Stomach (tissue), 9 donors: Measurements from ENCODE around the gene PCARE. TPM values are rescaled to one million over a fixed set of nuclear protein-coding genes. Genes with fewer than 3 reads are reported as not detected.

Experiments
- DNase-seq, 2 donors: peaks; one replicate each; pipeline versions ENCODE4 v3.0.0 to v3.0.0-alpha.2; 2013 to 2019
- H3K27ac ChIP-seq, 5 donors: fragments of 200-600 bp in 4 of 5; sonication (generic) in 4 of 5; one replicate each; pipeline ENCODE4 v1.5.1; 2013 to 2019; ENCODE audit warnings: mild to moderate bottlenecking in 1 of 5, moderate library complexity in 1 of 5
- H3K27me3 ChIP-seq, 3 donors: fragments of 200-600 bp; sonication (generic); one replicate each; pipeline ENCODE4 v1.5.1; 2017 to 2019; ENCODE audit warnings: mixed run types in 1 of 3
- H3K36me3 ChIP-seq, 4 donors: fragments of 200-600 bp; sonication (generic); 1 replicate in 3 of 4; 2 replicates in 1 of 4; pipeline ENCODE4 v1.5.1; 2016 to 2019
- H3K4me1 ChIP-seq, 4 donors: fragments of 200-600 bp; sonication (generic); one replicate each; pipeline ENCODE4 v1.5.1; 2016 to 2019
- H3K4me3 ChIP-seq, 4 donors: fragments of 200-600 bp; sonication (generic) in 3 of 4; one replicate each; pipeline ENCODE4 v1.5.1; 2016 to 2019; ENCODE audit warnings: mild to moderate bottlenecking in 1 of 4
- H3K9me3 ChIP-seq, 4 donors: fragments of 200-600 bp; sonication (generic); one replicate each; pipeline ENCODE4 v1.5.1; 2016 to 2019
- CTCF ChIP-seq, 7 experiments: fragments of 450-650 bp in 4 of 7; fragments of 200-600 bp in 3 of 7; sonication (generic) in 3 of 7; IDR thresholded peaks; one replicate each; pipeline ENCODE4 v1.5.1; 2016 to 2019; ENCODE audit warnings: antibody characterized with exemption in 7 of 7, control low read depth in 2 of 7, mild to moderate bottlenecking in 1 of 7
- EP300 ChIP-seq: sonication (generic); formaldehyde crosslinking; IDR thresholded peaks from one replicate; pipeline ENCODE4 v1.6.1; 2017; ENCODE audit warnings: antibody characterized with exemption
- POLR2A ChIP-seq, 4 donors: fragments of 450-650 bp; IDR thresholded peaks; one replicate each; pipeline ENCODE4 v1.6.1; 2016; ENCODE audit warnings: antibody characterized with exemption in 4 of 4, control low read depth in 2 of 4, mild to moderate bottlenecking in 1 of 4, moderate library complexity in 1 of 4
- POLR2AphosphoS5 ChIP-seq, 3 donors: sonication (generic); formaldehyde crosslinking; IDR thresholded peaks; one replicate each; pipeline ENCODE4 v1.6.1; 2016; ENCODE audit warnings: antibody characterized with exemption in 3 of 3
- WGBS, 5 donors: extraction: QIAGEN DNeasy Blood & Tissue Kit in 3 of 5; methylation state at CpG; one replicate each; pipeline versions ENCODE4 v1.1.5 to v1.1.7; 2013 to 2018; 5-methylcytosine and 5-hydroxymethylcytosine counted together
- intact Hi-C: fragments of 100-400 bp; cut with DNase I; formaldehyde crosslinking; loops from one replicate; pipeline ENCODE4 v1.15.1; 2023; ENCODE audit warnings: low total_unique reads
- polyA plus RNA-seq, 3 donors: library from polyadenylated mRNA; stranded (reverse); fragments of 200-250 nt; gene quantifications; one replicate each; pipeline ENCODE4 v1.2.3, GENCODE V29; 2013
- total RNA-seq, 5 donors: library from RNA; depleted of rRNA; stranded (reverse); fragments of >200 nt; gene quantifications; one replicate each; pipeline versions ENCODE4 v1.1.0 to v1.2.3, GENCODE V29; 2014 to 2016
- donor health status: healthy with polysubstance abuse.
- donor health status: Bipolar disorder and iron deficiency.
- donor health status: healthy.

Gene PCARE
- total and polyA plus RNA-seq, 8 donors = 0.06 to 2.9 (median 0.08) TPM; not detected in 5

DNA sequence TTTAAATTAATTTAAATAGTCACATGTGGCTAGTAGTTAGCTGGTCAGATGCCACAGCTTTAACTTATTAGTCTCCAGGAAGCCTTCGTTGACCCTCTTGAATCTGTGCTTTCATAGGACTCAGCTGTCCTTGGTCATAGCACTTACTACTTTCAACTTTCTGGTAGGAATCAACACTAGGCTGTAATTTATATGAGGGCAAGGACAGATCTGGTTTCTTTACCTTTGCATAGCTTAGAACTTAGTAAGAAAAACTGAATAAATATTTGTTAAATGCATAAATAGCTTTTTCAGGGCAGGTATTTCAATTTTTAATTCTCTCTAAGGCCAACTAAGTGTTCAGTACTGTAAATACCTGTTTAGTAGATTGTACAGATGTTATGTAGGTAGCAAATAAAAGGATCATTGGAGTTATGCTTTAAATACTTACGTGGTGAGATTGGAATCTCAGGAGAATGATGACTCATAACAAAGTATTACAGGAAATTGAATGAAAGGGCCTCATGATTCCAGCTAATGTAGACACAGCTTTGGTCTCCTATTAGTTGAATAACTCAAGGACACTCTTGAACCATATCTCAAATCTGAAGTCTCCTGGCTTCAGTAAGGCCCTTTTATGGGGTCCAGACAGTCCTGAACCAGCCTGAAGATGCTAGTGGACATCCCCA is 43.4 kb upstream of the PCARE start:
- intact Hi-C loops = no loop called here
- TF ChIP-seq POLR2AphosphoS5 (IDR thresholded peaks at IDR 0.05) = peak in 1 of 3 donors; percentile 39
- TF ChIP-seq EP300 = no peak
- peaks cover 0 to 19% (median 3%) of the 10 kb centered on the region in 3 donors for H3K27me3 ChIP-seq
- no peak overlapping the region for H3K4me3 ChIP-seq
- peak in 1 of 2 donors; percentile 47 for DNase-seq
- H3K9me3 ChIP-seq = no peaks in the 10 kb centered on the region
- peaks cover 0 to 3% (median 0%) of the 10 kb centered on the region in 4 donors for H3K36me3 ChIP-seq
- peak overlapping the region in 4 of 5 donors; percentile 89 to 94 (median 92) for H3K27ac ChIP-seq
- WGBS, 5 donors = 49 to 63% (median 58%) methylated on average over 2 of the region's 2 CpGs
- H3K4me1 ChIP-seq = peaks cover 8 to 63% (median 20%) of the 10 kb centered on the region in 4 donors

DNA sequence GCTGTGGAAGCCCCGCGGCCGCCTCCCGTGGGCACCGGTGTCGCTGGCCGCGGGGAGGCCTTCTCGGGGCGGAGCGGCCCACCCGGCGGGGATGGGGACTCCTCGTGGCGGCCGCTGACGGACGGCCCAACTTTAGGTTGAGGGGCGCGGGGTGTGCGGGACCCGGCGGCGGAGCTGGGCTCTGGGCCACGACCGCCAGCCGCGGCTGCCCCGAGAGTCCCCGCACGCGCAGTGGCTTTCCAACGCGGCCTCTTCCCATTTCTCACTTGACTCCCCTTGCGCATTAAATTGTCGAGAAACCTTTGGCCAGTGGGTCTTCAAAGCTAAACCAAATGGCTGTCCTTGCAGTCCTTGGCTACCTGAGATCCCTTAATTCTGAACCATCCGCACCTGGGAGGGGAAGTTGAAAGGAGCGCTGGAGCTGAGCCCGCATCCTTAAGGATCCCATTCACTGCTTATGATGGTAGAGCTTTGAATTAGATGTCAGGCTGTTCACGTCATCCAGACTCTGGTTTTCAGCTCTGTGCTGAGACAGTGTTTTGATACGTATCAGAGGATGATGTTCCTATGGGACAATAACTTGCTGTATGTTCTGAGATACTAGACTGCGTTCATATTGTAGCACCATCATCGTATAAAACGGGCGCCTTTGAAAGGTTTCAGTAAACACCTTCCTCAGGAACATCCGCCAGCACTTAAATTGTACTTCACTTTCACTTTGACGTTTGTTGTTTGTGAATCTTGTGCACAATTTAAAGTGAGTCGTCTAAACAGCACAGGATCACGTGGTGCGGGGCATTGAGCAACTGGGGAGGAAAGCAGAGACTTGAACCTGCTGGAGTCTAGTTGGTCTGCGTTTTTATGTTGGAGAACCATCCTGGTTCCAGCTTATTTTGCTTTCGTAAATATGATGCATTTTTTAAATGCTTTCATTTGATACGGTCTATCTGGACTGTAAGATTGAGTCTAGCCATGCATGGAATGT is 41.8 kb upstream of the PCARE start:
- TF ChIP-seq POLR2AphosphoS5 (IDR thresholded peaks at IDR 0.05) (peak in 2 of 3 donors; percentile 26 to 69), EP300 (no peak), CTCF (IDR thresholded peaks at IDR 0.05) (no peak)
- peak; percentile 58 to 65 for DNase-seq
- H3K27ac ChIP-seq = peak overlapping the region; percentile 60 to 94 (median 90)
- intact Hi-C loops = no loop called here
- WGBS, 5 donors = 9 to 25% (median 12%) methylated on average over 19 to 53 of the region's 53 CpGs
- no peaks in the 10 kb centered on the region for H3K9me3 ChIP-seq
- peaks cover 0 to 19% (median 3%) of the 10 kb centered on the region in 3 donors for H3K27me3 ChIP-seq
- H3K4me3 ChIP-seq = peak overlapping the region; percentile 69 to 89 (median 74)
- no peaks in the 10 kb centered on the region for H3K36me3 ChIP-seq
- peaks cover 8 to 57% (median 20%) of the 10 kb centered on the region in 4 donors for H3K4me1 ChIP-seq

DNA sequence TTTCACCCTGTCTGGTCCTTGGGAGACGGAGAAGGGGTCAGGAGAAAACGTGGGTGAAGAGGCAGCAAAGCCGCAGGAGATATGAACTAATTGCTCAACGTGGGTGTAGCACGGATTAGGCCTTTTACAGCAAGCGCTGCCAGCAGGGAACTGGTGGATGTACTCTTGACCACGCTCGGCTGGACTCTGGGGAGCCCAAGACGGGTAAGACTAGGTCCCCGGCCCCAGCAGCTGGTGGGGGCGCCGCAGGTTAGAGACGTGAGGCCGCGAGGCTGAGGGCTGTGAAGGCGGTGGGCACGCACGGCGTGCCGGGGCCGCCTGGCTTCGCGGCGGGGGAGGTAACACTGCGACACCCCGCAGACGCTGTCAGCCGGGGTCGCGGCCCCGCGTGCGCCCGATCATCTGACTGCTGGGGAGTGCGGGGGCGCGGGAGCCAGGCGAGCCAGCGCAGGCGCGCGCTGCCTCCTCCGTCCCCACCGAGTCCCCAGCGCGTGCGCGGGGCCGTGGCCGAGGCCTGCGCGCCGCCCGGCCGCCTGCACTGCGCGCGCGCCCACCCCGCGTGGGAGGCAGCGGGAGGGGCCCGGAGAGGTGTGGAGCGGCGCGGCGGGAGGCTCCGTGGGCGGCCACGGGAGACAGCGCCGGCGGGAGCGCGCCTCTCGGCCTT is 40.8 kb upstream of the PCARE start, which contains the start of gene CLIP4:
TSS of gene CLIP4 (plus strand) at position 470 of the 664 bp plus-strand sequence. CDS start 5,974 bp downstream, outside the sequence.
- intact Hi-C loops = no loop called here
- H3K4me3 ChIP-seq = peak within 1 kb of the TSS; percentile 69 to 89 (median 74)
- H3K9me3 ChIP-seq = no peaks in the 10 kb centered on the region
- TF ChIP-seq EP300 (no peak), CTCF (IDR thresholded peaks at IDR 0.05) (no peak), POLR2A (IDR thresholded peaks at IDR 0.05) (no peak), POLR2AphosphoS5 (IDR thresholded peaks at IDR 0.05) (no peak)
- peaks cover 0 to 19% (median 3%) of the 10 kb centered on the region in 3 donors for H3K27me3 ChIP-seq
- 2 to 19% (median 3%) methylated on average over 6 to 76 of the region's 76 CpGs for WGBS, 5 donors
- peak within 1 kb of the TSS; percentile 60 to 94 (median 90) for H3K27ac ChIP-seq
- H3K36me3 ChIP-seq = no peaks in the 10 kb centered on the region
- H3K4me1 ChIP-seq = peaks cover 8 to 48% (median 20%) of the 10 kb centered on the region in 4 donors
- DNase-seq = peak; percentile 34 to 85

DNA sequence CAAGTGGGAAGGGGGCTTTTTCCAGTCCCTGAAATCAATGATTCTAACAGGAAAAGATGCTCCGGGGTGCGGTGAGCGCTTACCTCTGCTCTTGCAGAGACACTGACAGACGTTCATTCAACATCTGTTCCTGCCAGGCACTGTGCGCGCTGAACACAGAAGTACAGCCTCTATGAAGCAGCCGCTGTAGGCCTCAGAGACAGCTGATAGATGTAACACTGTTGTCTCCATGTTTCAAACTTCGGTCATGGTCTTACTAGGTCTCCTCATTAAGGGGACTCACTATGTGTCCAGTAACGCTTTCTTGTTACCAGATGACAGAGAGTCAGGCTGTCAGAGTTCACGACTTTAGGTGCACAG is 40.2 kb upstream of the PCARE start:
- Histone ChIP-seq H3K27me3 (peaks cover 0 to 19% (median 3%) of the 10 kb centered on the region in 3 donors), H3K9me3 (no peaks in the 10 kb centered on the region), H3K4me3 (peak overlapping the region; percentile 69 to 89 (median 74)), H3K4me1 (peaks cover 8 to 47% (median 20%) of the 10 kb centered on the region in 4 donors), H3K27ac (peak overlapping the region in 4 of 5 donors; percentile 79 to 94 (median 91)), H3K36me3 (no peaks in the 10 kb centered on the region)
- peak in 1 of 2 donors; percentile 28 for DNase-seq
- TF ChIP-seq POLR2AphosphoS5 (IDR thresholded peaks at IDR 0.05) = no peak
- TF ChIP-seq CTCF (IDR thresholded peaks at IDR 0.05) = no peak
- TF ChIP-seq EP300 = no peak
- no peak for TF ChIP-seq POLR2A (IDR thresholded peaks at IDR 0.05)
- WGBS, 5 donors = 78 to 86% (median 84%) methylated on average over 10 of the region's 10 CpGs
- intact Hi-C loops = no loop called here
